ENCODE measurements around the gene APOL1. TPM values are rescaled to one million over a fixed set of nuclear protein-coding genes. Genes with fewer than 3 reads are reported as not detected.

Gene APOL1
- total RNA-seq, 6 donors from 2014 or later = 31.9 to 90.5 (median 52.0) TPM

GRCh38 chr22:36238373-36239149 lies 14.4 kb upstream of the APOL1 start:
- DNase-seq (peak; percentile 41 to 46), ATAC-seq (ENCODE audit: low FRiP score in 2 of 2) (peak; percentile 5 to 36)
- Histone ChIP-seq H3K27ac (peak overlapping the region; percentile 87 to 96 (median 94)), H3K4me3 (peak overlapping the region; percentile 61 to 82 (median 70)), H3K9me3 (no peaks in the 10 kb centered on the region), H3K27me3 (no peaks in the 10 kb centered on the region), H3K4me1 (peaks cover 45 to 60% (median 51%) of the 10 kb centered on the region in 4 donors), H3K36me3 (peaks cover 0 to 21% (median 2%) of the 10 kb centered on the region in 4 donors)
- WGBS, 2 donors = 0 to 3% methylated on average over 3 to 5 of the region's 5 CpGs
- TF ChIP-seq POLR2A (IDR thresholded peaks at IDR 0.05) = no peak
- TF ChIP-seq POLR2AphosphoS5 (IDR thresholded peaks at IDR 0.05) = no peak
- TF ChIP-seq, protein P1, sequence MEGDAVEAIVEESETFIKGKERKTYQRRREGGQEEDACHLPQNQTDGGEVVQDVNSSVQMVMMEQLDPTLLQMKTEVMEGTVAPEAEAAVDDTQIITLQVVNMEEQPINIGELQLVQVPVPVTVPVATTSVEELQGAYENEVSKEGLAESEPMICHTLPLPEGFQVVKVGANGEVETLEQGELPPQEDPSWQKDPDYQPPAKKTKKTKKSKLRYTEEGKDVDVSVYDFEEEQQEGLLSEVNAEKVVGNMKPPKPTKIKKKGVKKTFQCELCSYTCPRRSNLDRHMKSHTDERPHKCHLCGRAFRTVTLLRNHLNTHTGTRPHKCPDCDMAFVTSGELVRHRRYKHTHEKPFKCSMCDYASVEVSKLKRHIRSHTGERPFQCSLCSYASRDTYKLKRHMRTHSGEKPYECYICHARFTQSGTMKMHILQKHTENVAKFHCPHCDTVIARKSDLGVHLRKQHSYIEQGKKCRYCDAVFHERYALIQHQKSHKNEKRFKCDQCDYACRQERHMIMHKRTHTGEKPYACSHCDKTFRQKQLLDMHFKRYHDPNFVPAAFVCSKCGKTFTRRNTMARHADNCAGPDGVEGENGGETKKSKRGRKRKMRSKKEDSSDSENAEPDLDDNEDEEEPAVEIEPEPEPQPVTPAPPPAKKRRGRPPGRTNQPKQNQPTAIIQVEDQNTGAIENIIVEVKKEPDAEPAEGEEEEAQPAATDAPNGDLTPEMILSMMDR (IDR thresholded peaks at IDR 0.05) = no peak
- no peak for TF ChIP-seq EP300 (IDR thresholded peaks at IDR 0.05)

- whole genome bisulfite sequencing, 2 donors = 0% methylated on average over 4 of the region's 4 CpGs
- ATAC-seq (ENCODE audit: low FRiP score in 2 of 2) = peak; percentile 8 to 49
- Histone ChIP-seq H3K4me3 (peak overlapping the region; percentile 61 to 82 (median 70)), H3K27me3 (no peaks in the 10 kb centered on the region), H3K36me3 (peaks cover 0 to 17% (median 2%) of the 10 kb centered on the region in 4 donors), H3K9me3 (no peaks in the 10 kb centered on the region), H3K4me1 (peaks cover 45 to 57% (median 48%) of the 10 kb centered on the region in 4 donors), H3K27ac (peak overlapping the region; percentile 87 to 96 (median 94))
- no peak for DNase-seq
- TF ChIP-seq POLR2A (IDR thresholded peaks at IDR 0.05) (no peak), POLR2AphosphoS5 (IDR thresholded peaks at IDR 0.05) (no peak), EP300 (IDR thresholded peaks at IDR 0.05) (no peak)
- TF ChIP-seq, protein P1 (IDR thresholded peaks at IDR 0.05) = no peak
These were observed 13.9 kb upstream of the APOL1 start for GRCh38 chr22:36239150-36239400.

DNA sequence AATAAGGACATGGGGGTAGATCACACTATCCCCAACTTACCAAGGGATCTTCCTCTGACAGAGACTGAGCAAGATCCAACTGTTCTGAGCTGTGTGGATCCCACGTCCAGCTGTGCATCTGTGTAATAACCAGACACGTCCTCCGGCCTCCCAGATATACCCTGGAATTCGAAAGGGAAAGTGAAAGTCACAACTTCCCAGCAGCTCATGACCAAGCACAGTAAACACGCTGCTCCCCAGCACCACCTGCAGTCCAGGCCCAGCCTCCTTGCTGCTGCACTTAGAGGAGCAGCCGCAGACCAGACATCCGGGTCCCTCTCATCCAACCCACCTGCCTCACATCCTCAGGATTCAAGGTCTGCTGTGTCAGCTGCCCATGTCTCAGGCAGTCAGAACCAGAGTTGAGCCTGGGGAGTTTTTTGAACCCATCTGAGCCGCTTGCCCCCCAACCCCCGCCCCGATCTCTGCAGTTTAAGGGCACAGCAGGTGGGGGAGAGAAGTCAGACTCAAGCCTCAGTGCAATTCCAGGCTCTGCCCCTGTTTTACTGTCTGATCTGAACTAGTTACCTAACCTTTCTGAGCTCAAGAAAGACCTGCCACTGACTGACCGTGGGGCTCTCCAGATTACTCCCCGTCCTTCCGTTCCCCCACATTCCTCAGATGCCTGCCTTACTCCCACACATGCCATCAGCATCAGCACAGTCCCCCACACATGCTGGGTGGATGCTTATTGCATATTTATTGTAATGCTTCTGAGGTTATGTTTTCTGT lies 13.3 kb upstream of the APOL1 start, which contains the start of gene APOL2:
Gene APOL2, minus strand, starts transcription at position 127 of the 771 bp plus-strand sequence. CDS start 6,365 bp downstream, outside the sequence.
- peaks cover 43 to 54% (median 45%) of the 10 kb centered on the region in 4 donors for H3K4me1 ChIP-seq

DNA sequence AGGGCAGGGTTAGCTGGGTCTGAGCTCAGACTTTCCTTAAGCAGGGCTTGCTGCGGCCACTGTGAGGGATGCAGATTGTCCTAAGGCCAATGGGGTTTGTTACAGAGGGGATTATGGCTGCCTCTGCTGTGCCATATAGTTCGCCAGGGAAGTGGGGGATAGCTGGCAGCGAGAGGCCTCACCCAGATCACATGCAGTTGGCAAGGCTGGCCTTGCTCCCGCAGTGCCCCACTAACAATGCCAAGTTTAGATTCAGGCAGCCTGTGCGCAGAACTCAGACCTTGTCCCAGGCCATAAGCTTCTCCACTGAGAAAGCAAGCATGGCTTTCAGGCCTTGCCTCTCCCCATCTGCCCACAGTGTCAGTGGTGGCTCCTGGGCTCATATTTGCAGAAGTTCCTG lies 8.9 kb upstream of the APOL1 start:
- Histone ChIP-seq H3K4me1 (peaks cover 7 to 11% (median 8%) of the 10 kb centered on the region in 4 donors), H3K4me3 (no peak overlapping the region), H3K27ac (peak overlapping the region in 2 of 4 donors; percentile 8 to 20), H3K9me3 (no peaks in the 10 kb centered on the region), H3K27me3 (no peaks in the 10 kb centered on the region), H3K36me3 (no peaks in the 10 kb centered on the region)
- 93 to 95% methylated on average over 5 of the region's 5 CpGs for WGBS, 2 donors
- ATAC-seq (ENCODE audit: low FRiP score in 2 of 2) = no peak
- no peak for DNase-seq
- TF ChIP-seq POLR2AphosphoS5 (IDR thresholded peaks at IDR 0.05) (no peak), POLR2A (IDR thresholded peaks at IDR 0.05) (no peak), EP300 (IDR thresholded peaks at IDR 0.05) (no peak)
- TF ChIP-seq, protein P1 (IDR thresholded peaks at IDR 0.05) = no peak

More for the DNA sequence above, 13.3 kb upstream of the APOL1 start, which contains the start of gene APOL2:
- H3K27ac ChIP-seq = peak within 1 kb of the TSS; percentile 87 to 96 (median 94)
- H3K36me3 ChIP-seq = peaks cover 0 to 17% (median 2%) of the 10 kb centered on the region in 4 donors
- ATAC-seq (ENCODE audit: low FRiP score in 2 of 2) = peak; percentile 97
- H3K27me3 ChIP-seq = no peaks in the 10 kb centered on the region
- peak in 1 of 4 donors; percentile 71 for TF ChIP-seq EP300 (IDR thresholded peaks at IDR 0.05)
- peak; percentile 88 to 97 for TF ChIP-seq POLR2AphosphoS5 (IDR thresholded peaks at IDR 0.05)
- TF ChIP-seq POLR2A (IDR thresholded peaks at IDR 0.05) = peak in 3 of 4 donors; percentile 57 to 84 (median 84)
- TF ChIP-seq, protein P1 (IDR thresholded peaks at IDR 0.05) = peak; percentile 53 to 81 (median 70)
- H3K4me3 ChIP-seq = peak within 1 kb of the TSS; percentile 61 to 82 (median 70)
- H3K9me3 ChIP-seq = no peaks in the 10 kb centered on the region
- 25 to 26% methylated on average over 10 to 13 of the region's 13 CpGs for WGBS, 2 donors
- DNase-seq = peak; percentile 58 to 97

All from upper lobe of left lung (tissue), 6 donors.